ENCODE measurements around the gene CMTM3. TPM values are rescaled to one million over a fixed set of nuclear protein-coding genes. Genes with fewer than 3 reads are reported as not detected.

Gene CMTM3
- total and polyA plus RNA-seq, 9 of the 15 experiments (the other 6 are each of a cell fraction or from before 2014, with no cell fraction given), result 4.6 to 33.4 (median 17.5) TPM

DNA sequence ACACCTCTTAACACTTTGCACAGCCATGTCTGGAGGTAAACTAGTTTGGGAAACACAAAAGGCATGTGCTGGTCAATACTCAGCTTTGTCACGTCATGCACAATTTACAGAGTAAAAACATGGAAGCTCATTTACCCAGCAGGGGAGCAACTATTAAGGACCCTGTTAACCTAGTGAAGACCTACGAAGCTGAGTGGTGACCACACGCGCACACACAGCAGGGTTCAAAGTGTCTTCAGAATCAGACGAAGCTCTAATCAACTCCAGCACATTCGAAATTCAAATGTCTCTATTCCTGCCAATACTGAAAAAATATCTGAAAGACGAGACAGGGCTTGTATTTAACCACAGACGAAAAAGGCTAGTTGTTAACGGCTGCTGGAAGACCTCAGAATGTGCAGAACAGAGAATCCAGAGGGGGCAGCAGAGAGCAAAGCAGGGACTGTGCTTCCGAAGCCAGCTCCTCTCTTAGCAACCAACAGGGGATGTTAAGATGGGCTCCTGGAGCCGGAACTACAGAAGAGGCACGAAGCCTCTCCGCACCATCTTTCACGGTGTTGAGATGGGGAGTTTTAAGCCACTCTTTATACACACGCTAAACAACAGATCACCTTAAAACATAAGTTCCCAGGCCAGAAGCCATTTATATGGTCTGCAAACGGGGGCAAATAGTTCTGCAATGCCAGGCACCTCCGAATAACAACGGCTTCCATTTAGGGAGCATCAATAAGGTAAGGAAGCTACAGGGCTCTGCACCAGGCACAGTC lies 46.4 kb downstream of the CMTM3 start:
- no peak overlapping the region for H2AFZ ChIP-seq (ENCODE audit: low read depth, low read length)
- H3K27me3 ChIP-seq (ENCODE audit: control insufficient read depth in 2 of 2, insufficient read depth in 2 of 2, low read length in 2 of 2), result no peaks in the 10 kb centered on the region
- no peaks in the 10 kb centered on the region for H3K9me1 ChIP-seq (ENCODE audit: control insufficient read depth, insufficient read depth, low read length)
- ChIA-PET CTCF (ENCODE audit: low intra/inter-chr PET ratio) (no interaction called here), POLR2A (interaction anchor here (0.6 to 1.9 kb wide), 15 partner anchors 9 to 180 kb away, joined by 3 to 15 read pairs (median 4); partner anchors contain the start of gene NAE1)
- 32% methylated on average over 17 of the region's 18 CpGs for WGBS (ENCODE audit: insufficient coverage, low coverage, missing lambda C conversion rate)
- DNase-seq (ENCODE audit: extremely low read depth in 1 of 4, low spot score in 3 of 4) (peak; percentile 74 to 88 (median 78)), FAIRE-seq (peak; percentile 90), ATAC-seq (peak; percentile 99)
- H3K4me1 ChIP-seq (replicated peaks in 1 of 2; ENCODE audit: control insufficient read depth in 2 of 2, insufficient read depth in 2 of 2, low read length in 2 of 2), result peaks cover 0 to 7% of the 10 kb centered on the region in 2 experiments; a peak in 3 of 5 replicates
- H3K36me3 ChIP-seq (ENCODE audit: control insufficient read depth, insufficient read depth, low read length), result no peaks in the 10 kb centered on the region
- H3K9me3 ChIP-seq (replicated peaks; ENCODE audit: control insufficient read depth, insufficient read depth, low read depth, low read length), result no peaks in the 10 kb centered on the region
- in situ Hi-C loops (cut with MboI) (no loop called here), intact Hi-C loops (cut with micrococcal nuclease) (loop anchor here (2.0 kb wide), 1 partner anchor 42 kb away; no protein-coding TSS in a partner anchor)
- H3K79me2 ChIP-seq (ENCODE audit: control insufficient read depth, insufficient read depth, low read length), result peaks cover 6% of the 10 kb centered on the region; the same call in 1 of the 3 replicates
- H3K27ac ChIP-seq (ENCODE audit: extremely low read depth, low read depth, low read length), result no peak overlapping the region
- H3K4me3 ChIP-seq, result no peak overlapping the region
- BruUV-seq (replicated peaks), result no TSS peak
- H3K9ac ChIP-seq (ENCODE audit: insufficient read depth in 1 of 2, low read depth in 2 of 2, low read length in 2 of 2), result no peak overlapping the region
- H3K4me2 ChIP-seq (ENCODE audit: insufficient read depth, low read length), result peak overlapping the region; percentile 40
- peaks cover 3% of the 10 kb centered on the region; the same call in 1 of the 2 replicates for H4K20me1 ChIP-seq (replicated peaks; ENCODE audit: control insufficient read depth, insufficient read depth, low read length)
- TF ChIP-seq RFX1 (IDR thresholded peaks at IDR 0.05), result peak; percentile 82
- TF ChIP-seq, protein P1, sequence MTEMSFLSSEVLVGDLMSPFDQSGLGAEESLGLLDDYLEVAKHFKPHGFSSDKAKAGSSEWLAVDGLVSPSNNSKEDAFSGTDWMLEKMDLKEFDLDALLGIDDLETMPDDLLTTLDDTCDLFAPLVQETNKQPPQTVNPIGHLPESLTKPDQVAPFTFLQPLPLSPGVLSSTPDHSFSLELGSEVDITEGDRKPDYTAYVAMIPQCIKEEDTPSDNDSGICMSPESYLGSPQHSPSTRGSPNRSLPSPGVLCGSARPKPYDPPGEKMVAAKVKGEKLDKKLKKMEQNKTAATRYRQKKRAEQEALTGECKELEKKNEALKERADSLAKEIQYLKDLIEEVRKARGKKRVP (CRISPR knock-in tag; IDR thresholded peaks at IDR 0.05), result no peak
- TF ChIP-seq, protein P2, sequence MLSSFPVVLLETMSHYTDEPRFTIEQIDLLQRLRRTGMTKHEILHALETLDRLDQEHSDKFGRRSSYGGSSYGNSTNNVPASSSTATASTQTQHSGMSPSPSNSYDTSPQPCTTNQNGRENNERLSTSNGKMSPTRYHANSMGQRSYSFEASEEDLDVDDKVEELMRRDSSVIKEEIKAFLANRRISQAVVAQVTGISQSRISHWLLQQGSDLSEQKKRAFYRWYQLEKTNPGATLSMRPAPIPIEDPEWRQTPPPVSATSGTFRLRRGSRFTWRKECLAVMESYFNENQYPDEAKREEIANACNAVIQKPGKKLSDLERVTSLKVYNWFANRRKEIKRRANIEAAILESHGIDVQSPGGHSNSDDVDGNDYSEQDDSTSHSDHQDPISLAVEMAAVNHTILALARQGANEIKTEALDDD (IDR thresholded peaks at IDR 0.05), result peak; percentile 72
- TF ChIP-seq YY1 (IDR thresholded peaks at IDR 0.05; ENCODE audit: borderline replicate concordance in 1 of 3, control insufficient read depth in 1 of 3, extremely low read depth in 1 of 3, insufficient read depth in 3 of 3, insufficient read length in 1 of 3, insufficient replicate concordance in 2 of 3, low read depth in 1 of 3, low read length in 2 of 3), result peak in 2 of 3 experiments; percentile 47 to 52
- no peak for TF ChIP-seq MAFG (tag; conservative IDR thresholded peaks at IDR 0.05)
- peak; percentile 83 for TF ChIP-seq XRCC5 (IDR thresholded peaks at IDR 0.05; ENCODE audit: low read depth, low read length)
- peak; percentile 29; the same call in 1 of the 2 replicates for TF ChIP-seq ATF7 (IDR thresholded peaks at IDR 0.05)
- TF ChIP-seq, protein P3, sequence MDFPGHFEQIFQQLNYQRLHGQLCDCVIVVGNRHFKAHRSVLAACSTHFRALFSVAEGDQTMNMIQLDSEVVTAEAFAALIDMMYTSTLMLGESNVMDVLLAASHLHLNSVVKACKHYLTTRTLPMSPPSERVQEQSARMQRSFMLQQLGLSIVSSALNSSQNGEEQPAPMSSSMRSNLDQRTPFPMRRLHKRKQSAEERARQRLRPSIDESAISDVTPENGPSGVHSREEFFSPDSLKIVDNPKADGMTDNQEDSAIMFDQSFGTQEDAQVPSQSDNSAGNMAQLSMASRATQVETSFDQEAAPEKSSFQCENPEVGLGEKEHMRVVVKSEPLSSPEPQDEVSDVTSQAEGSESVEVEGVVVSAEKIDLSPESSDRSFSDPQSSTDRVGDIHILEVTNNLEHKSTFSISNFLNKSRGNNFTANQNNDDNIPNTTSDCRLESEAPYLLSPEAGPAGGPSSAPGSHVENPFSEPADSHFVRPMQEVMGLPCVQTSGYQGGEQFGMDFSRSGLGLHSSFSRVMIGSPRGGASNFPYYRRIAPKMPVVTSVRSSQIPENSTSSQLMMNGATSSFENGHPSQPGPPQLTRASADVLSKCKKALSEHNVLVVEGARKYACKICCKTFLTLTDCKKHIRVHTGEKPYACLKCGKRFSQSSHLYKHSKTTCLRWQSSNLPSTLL (IDR thresholded peaks at IDR 0.05), result no peak
- TF ChIP-seq ETV1 (tag; conservative IDR thresholded peaks at IDR 0.05; ENCODE audit: low read depth), result peak; percentile 30; the same call in 1 of the 2 replicates
- TF ChIP-seq ARID2 (IDR thresholded peaks at IDR 0.05), result peak; percentile 79
- TF ChIP-seq KLF16 (IDR thresholded peaks at IDR 0.05), result peak; percentile 60; the same call in 1 of the 2 replicates
- TF ChIP-seq SMC3 (conservative IDR thresholded peaks at IDR 0.05; ENCODE audit: insufficient read depth, low read depth, low read length), result peak; percentile 55; the same call in 1 of the 2 replicates
- no peak for TF ChIP-seq KLF10 (CRISPR knock-in tag; IDR thresholded peaks at IDR 0.05)
- peak; percentile 31 to 54; a peak in 3 of 4 replicates for TF ChIP-seq RAD21 (CRISPR knock-in tag; conservative IDR thresholded peaks at IDR 0.05 in 1 of 2, IDR thresholded peaks at IDR 0.05 in 1 of 2)
- TF ChIP-seq SIX5 (IDR thresholded peaks at IDR 0.05; ENCODE audit: borderline replicate concordance in 1 of 2, insufficient read depth in 1 of 2, low read depth in 1 of 2, low read length in 2 of 2), result no peak
